Activated CD4-positive, alpha-beta memory T cell treated with anti-CD3 and anti-CD28 coated beads for 36 hours (primary cell): ENCODE data around the gene AKR1C1. TPM values are rescaled to one million over a fixed set of nuclear protein-coding genes. Genes with fewer than 3 reads are reported as not detected.
"Not testable (repeated sequence)": the region's sequence is repeated elsewhere in the genome, so short reads cannot be mapped to it uniquely, and the experiment has no call there.

ENCODE experiments used
- CTCF ChIA-PET: fragments of 350-600 bp; sonication (Branson Sonifier 250); formaldehyde crosslinking; loops from one replicate; lab custom pipeline; 2021; ENCODE audit warnings: antibody characterized with exemption, inconsistent platforms; lab: Charles Lee
- POLR2A ChIA-PET: fragments of 350-600 bp; sonication (Branson Sonifier 250); formaldehyde crosslinking; loops from one replicate; lab custom pipeline; 2021; ENCODE audit warnings: antibody characterized with exemption; lab: Charles Lee
- DNase-seq: peaks from one replicate; pipeline ENCODE4 v3.0.0-alpha.2; 2020
- H3K27ac Mint-ChIP-seq: one replicate; pipeline ENCODE4 v1.8.0; 2021; ENCODE audit warnings: mixed read lengths
- H3K27me3 Mint-ChIP-seq: one replicate; pipeline ENCODE4 v1.8.0; 2021; ENCODE audit warnings: mixed read lengths
- H3K36me3 Mint-ChIP-seq: one replicate; pipeline ENCODE4 v1.8.0; 2021; ENCODE audit warnings: mixed read lengths
- H3K4me1 Mint-ChIP-seq: one replicate; pipeline ENCODE4 v1.8.0; 2021; ENCODE audit warnings: low read depth, mixed read lengths
- H3K4me3 Mint-ChIP-seq: one replicate; pipeline ENCODE4 v1.8.0; 2021; ENCODE audit warnings: mild to moderate bottlenecking, mixed read lengths
- H3K9me3 Mint-ChIP-seq: one replicate; pipeline ENCODE4 v1.8.0; 2021; ENCODE audit warnings: mixed read lengths
- intact Hi-C: fragments of 100-400 bp; cut with micrococcal nuclease; formaldehyde crosslinking; loops from one replicate; pipeline ENCODE4 v1.15.1; 2023
- total RNA-seq, 2 experiments: library from RNA; stranded (reverse); gene quantifications; one replicate each; pipeline ENCODE4 v1.2.3, GENCODE V29; 2021

Gene AKR1C1
- total RNA-seq, result under 1 TPM; 0.12 to 0.22 TPM

DNA sequence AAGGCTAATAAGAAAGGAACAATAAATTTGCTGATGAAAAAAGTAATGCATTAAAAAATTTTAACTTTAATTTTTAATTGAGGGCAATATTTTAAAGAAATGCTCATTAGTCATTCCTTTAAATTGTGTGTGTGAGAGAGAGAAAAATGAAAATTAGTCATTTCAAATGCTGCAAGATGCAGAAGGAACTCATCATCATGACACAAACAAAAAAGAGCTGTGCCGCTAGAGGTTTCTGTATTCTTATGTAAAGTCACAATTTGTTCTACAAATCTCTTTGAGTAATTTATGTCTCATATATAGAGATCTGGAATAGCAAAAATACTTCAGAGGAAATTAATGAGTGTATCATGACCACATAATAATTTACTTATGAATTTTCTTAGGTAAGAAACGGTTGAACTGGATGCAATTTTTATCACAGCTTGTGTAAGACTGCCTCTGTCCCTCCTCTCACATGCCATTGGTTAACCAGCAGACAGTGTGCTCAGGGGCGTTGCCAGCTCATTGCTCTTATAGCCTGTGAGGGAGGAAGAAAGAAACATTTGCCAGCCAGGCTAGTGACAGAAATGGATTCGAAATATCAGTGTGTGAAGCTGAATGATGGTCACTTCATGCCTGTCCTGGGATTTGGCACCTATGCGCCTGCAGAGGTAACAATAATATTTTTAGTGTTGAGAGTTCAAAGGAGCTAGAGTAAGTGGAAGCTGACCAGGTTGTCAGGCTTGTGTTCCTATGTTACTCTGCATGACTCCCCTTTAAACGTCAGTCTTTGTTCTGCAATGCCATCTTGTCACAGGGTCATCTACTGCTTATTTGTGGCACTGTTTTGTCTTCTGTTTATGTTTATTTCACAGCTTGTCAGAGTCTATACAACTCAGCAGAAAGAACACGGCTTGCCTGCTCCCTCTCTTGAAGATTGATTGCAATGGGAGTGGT, at the start of gene AKR1C1:
AKR1C1 (plus strand) TSS at position 540 of the 939 bp plus-strand sequence; CDS start at position 570, 30 bp downstream.
- POLR2A ChIA-PET, H3K4me1 Mint-ChIP-seq, DNase-seq, H3K36me3 Mint-ChIP-seq, H3K4me3 Mint-ChIP-seq, intact Hi-C loops, H3K27me3 Mint-ChIP-seq, H3K9me3 Mint-ChIP-seq, H3K27ac Mint-ChIP-seq, CTCF ChIA-PET: not testable (repeated sequence)

DNA sequence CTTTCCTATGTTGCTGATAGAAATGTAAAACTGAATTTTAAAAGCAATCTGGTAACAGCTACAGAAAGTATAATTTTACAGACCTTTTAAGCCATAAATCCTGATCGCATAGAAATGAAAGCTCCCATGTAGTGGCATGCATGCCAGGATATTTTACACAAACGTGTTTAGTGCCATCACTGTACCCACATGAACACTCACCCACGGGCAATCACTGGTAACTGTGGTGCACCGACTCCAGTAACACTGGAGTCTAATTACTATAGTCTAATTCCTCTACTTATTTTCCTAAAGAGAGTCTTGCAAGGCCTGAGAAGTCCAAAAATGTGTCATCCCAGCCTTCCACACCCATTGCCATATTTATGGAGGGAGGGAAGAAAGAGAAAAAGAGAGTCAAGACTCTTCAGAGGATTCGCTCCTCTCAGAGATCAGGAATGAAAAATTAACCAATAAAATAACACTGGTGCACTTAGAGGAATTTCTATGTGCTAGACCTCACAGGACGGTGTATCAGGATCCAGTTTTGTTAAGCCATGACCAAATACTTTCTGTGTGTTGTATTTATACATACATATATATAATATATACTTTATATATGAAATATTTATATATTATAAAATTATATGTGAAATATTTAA, 48.9 kb upstream of the AKR1C1 start:
- CTCF ChIA-PET, result no interaction called here
- intact Hi-C loops, result no loop called here
- no peak for DNase-seq
- Mint-ChIP-seq H3K27me3 (no peaks in the 10 kb centered on the region), H3K4me3 (no peak overlapping the region), H3K36me3 (peaks cover 2% of the 10 kb centered on the region), H3K27ac (no peak overlapping the region), H3K4me1 (no peaks in the 10 kb centered on the region), H3K9me3 (peaks cover 2% of the 10 kb centered on the region)
- POLR2A ChIA-PET, result no interaction called here

- H3K27me3 Mint-ChIP-seq, result no peaks in the 10 kb centered on the region
- no peaks in the 10 kb centered on the region for H3K36me3 Mint-ChIP-seq
- DNase-seq, result no peak
- no peak overlapping the region for H3K27ac Mint-ChIP-seq
- H3K4me3 Mint-ChIP-seq, result no peak overlapping the region
- CTCF ChIA-PET, result no interaction called here
- H3K9me3 Mint-ChIP-seq, result no peaks in the 10 kb centered on the region
- POLR2A ChIA-PET, result no interaction called here
- H3K4me1 Mint-ChIP-seq, result no peaks in the 10 kb centered on the region
- intact Hi-C loops, result no loop called here
Observed at GRCh38 chr10:4916086-4916716, 47.0 kb upstream of the AKR1C1 start.

GRCh38 chr10:4918236-4918635, 45.0 kb upstream of the AKR1C1 start:
- H3K4me1 Mint-ChIP-seq, result no peaks in the 10 kb centered on the region
- ChIA-PET CTCF (no interaction called here), POLR2A (no interaction called here)

GRCh38 chr10:4924482-4924881, 38.7 kb upstream of the AKR1C1 start:
- H3K36me3 Mint-ChIP-seq, H3K4me1 Mint-ChIP-seq, POLR2A ChIA-PET, H3K27ac Mint-ChIP-seq, H3K4me3 Mint-ChIP-seq, CTCF ChIA-PET, DNase-seq, intact Hi-C loops, H3K27me3 Mint-ChIP-seq: not testable (repeated sequence)
- H3K9me3 Mint-ChIP-seq, result peaks cover 25% of the 10 kb centered on the region

More at GRCh38 chr10:4918236-4918635, 45.0 kb upstream of the AKR1C1 start:
- H3K27ac Mint-ChIP-seq, result no peak overlapping the region
- no peak for DNase-seq
- H3K27me3 Mint-ChIP-seq, result peaks cover 2% of the 10 kb centered on the region
- intact Hi-C loops, result no loop called here
- no peaks in the 10 kb centered on the region for H3K9me3 Mint-ChIP-seq
- H3K36me3 Mint-ChIP-seq, result no peaks in the 10 kb centered on the region
- no peak overlapping the region for H3K4me3 Mint-ChIP-seq

GRCh38 chr10:4926400-4926799, 36.8 kb upstream of the AKR1C1 start:
- intact Hi-C loops, result no loop called here
- Mint-ChIP-seq H3K36me3 (peaks cover 7% of the 10 kb centered on the region), H3K9me3 (peaks cover 29% of the 10 kb centered on the region), H3K27me3 (peaks cover 2% of the 10 kb centered on the region), H3K27ac (no peak overlapping the region), H3K4me3 (no peak overlapping the region), H3K4me1 (no peaks in the 10 kb centered on the region)
- CTCF ChIA-PET, result no interaction called here
- DNase-seq, result no peak
- POLR2A ChIA-PET, result no interaction called here

DNA sequence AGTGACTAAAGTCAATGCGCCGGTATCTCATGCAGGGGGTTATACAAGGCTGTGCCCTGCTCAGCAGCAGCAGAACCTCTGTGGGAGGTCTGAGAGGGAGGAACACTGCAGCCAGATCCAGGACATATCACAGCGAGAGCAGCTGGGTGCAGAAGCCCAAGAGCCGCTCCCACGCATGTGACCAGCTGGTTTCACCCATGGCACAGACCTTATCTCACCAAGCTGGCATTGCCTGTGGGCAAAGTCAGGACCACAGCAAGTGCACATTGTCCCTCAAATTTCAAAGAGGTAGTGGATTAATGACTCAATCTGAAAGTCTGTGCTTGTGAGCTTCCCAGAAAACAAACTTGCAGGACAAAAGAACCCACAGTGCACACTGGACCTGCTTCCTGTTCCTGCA, 31.6 kb upstream of the AKR1C1 start:
- Mint-ChIP-seq H3K27ac (no peak overlapping the region), H3K27me3 (no peaks in the 10 kb centered on the region), H3K9me3 (peaks cover 16% of the 10 kb centered on the region), H3K4me3 (no peak overlapping the region), H3K4me1 (no peaks in the 10 kb centered on the region), H3K36me3 (peaks cover 3% of the 10 kb centered on the region)
- DNase-seq, result no peak
- intact Hi-C loops, result no loop called here
- POLR2A ChIA-PET, result no interaction called here
- CTCF ChIA-PET, result interaction anchor here (0.5 kb wide), 1 partner anchor 25 kb away, joined by 3 read pairs; no protein-coding TSS in a partner anchor

DNA sequence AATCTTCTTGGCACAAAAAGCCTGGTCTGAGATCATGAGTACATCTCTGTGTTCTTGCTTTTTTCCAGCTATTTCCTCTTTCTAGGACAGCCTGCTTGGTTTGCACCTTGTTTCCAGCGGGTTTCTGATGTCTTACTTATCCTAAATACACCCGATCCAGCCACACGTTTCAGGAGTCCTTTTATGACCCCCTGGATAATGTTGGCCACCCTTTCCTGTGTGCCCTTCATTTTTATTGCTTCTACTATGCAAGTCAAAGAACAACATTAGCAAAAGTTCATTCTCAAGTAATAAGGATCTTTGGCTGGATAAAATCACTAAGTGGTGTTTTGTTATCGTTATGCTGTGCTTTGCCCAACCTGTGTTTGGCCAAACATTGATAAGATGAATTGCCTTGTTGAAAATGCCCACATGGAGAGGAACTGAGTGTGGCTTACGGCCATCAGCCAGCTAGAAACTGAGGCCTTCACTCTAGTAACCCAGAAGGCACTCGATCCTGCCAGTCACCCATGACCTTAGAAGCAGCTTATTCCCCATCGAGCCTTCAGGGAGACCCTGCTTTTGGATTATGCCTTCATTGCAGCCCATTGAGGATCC, 28.7 kb upstream of the AKR1C1 start:
- ChIA-PET CTCF (no interaction called here), POLR2A (no interaction called here)
- H3K4me1 Mint-ChIP-seq, result no peaks in the 10 kb centered on the region
- peaks cover 3% of the 10 kb centered on the region for H3K9me3 Mint-ChIP-seq
- no peak overlapping the region for H3K4me3 Mint-ChIP-seq
- peaks cover 3% of the 10 kb centered on the region for H3K36me3 Mint-ChIP-seq
- no peak overlapping the region for H3K27ac Mint-ChIP-seq
- DNase-seq, result no peak
- peaks cover 1% of the 10 kb centered on the region for H3K27me3 Mint-ChIP-seq
- intact Hi-C loops, result no loop called here

- DNase-seq, result no peak
- ChIA-PET CTCF (no interaction called here), POLR2A (no interaction called here)
- Mint-ChIP-seq H3K4me3 (no peak overlapping the region), H3K4me1 (no peaks in the 10 kb centered on the region), H3K27me3 (peaks cover 1% of the 10 kb centered on the region), H3K9me3 (no peaks in the 10 kb centered on the region), H3K36me3 (no peaks in the 10 kb centered on the region), H3K27ac (no peak overlapping the region)
- intact Hi-C loops, result no loop called here
Observed at GRCh38 chr10:4937346-4937745, 25.9 kb upstream of the AKR1C1 start.

DNA sequence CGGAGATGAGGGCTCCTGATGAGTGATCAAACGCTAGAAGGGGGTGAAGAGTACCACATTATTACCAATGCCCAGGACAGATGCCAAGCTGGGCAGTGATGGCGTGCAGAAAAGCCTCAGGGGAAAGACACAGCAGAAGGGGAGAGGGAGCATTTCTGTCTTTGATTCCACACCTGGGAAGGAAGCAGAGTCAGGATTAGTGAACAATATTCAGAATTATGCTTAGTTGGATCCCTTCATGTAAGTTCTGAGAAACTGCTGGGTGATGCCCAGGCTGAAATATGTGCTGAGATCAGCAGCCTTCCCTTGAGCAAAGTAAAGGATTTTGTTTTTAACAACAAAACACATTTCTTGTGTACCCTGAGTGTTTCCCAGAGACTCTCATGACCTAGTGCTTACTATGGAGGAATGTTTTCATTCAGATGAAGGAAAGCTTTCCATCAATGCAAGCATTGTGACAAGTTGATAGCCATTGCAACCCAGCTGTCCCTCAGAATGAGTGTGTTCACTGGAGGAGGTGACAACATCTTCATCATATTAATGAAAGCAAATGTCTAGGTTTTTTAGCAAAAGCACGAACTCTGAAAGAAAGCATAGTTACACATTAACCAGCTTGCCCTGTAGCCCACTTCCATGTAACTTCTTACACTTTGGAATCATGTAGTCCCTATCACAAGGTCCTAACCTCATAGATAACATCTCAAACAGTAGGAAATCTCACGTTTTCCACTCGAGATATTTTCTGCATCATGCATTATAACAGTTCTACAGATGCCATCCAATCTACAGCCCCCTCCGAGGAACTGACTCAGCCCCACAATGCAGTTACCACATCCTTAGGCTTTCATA, 23.8 kb upstream of the AKR1C1 start:
- intact Hi-C loops, result no loop called here
- Mint-ChIP-seq H3K9me3 (no peaks in the 10 kb centered on the region), H3K27ac (no peak overlapping the region), H3K4me1 (no peaks in the 10 kb centered on the region), H3K4me3 (no peak overlapping the region), H3K36me3 (no peaks in the 10 kb centered on the region), H3K27me3 (peaks cover 1% of the 10 kb centered on the region)
- POLR2A ChIA-PET, result no interaction called here
- DNase-seq, result no peak
- CTCF ChIA-PET, result no interaction called here

DNA sequence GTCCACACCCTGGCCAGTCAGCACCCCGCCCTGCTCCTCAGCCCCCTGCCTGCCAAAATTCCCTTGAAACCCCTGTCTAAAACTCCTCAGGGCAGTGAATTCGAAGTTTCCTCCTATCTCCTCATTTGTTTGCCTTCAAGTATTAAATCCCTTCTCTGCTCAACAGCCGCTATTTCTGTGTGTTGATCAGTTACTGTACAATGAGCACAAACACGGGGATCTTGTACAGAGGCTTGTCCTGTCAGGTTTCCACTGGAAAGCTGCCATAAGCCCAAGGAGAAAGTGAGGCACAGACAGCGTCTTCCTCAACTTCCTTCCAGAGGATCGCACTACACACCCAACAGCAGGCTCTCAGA, 23.2 kb upstream of the AKR1C1 start:
- H3K9me3 Mint-ChIP-seq, POLR2A ChIA-PET, H3K4me3 Mint-ChIP-seq, H3K4me1 Mint-ChIP-seq, H3K36me3 Mint-ChIP-seq, H3K27ac Mint-ChIP-seq, intact Hi-C loops, CTCF ChIA-PET, DNase-seq, H3K27me3 Mint-ChIP-seq: not testable (repeated sequence)
